Inferior parietal cortex (tissue), 1 donor: ENCODE data around the gene ANGPTL2.
A peak's percentile ranks its signal among the peaks of the same experiment; 100 is the strongest.

Experiments used
- DNase-seq: peaks from one replicate; pipeline ENCODE4 v3.0.0-alpha.2; 2016; ENCODE audit errors: extremely low spot score

ANGPTL2 gene

GRCh38 chr9:127118597-127119319, 3.7 kb downstream of the ANGPTL2 start:
- no peak for DNase-seq

GRCh38 chr9:127117801-127118200, 4.6 kb downstream of the ANGPTL2 start:
- DNase-seq: no peak

- DNase-seq: no peak
Observed at GRCh38 chr9:127116957-127117356, 5.5 kb downstream of the ANGPTL2 start.

GRCh38 chr9:127116088-127116726, 6.2 kb downstream of the ANGPTL2 start:
- no peak for DNase-seq

GRCh38 chr9:127114606-127115005, 7.8 kb downstream of the ANGPTL2 start:
- DNase-seq: no peak

GRCh38 chr9:127113191-127113972, 9.1 kb downstream of the ANGPTL2 start:
- DNase-seq: no peak

- DNase-seq: no peak
Observed at GRCh38 chr9:127112735-127113161, 9.7 kb downstream of the ANGPTL2 start.

GRCh38 chr9:127112056-127112455, 10.4 kb downstream of the ANGPTL2 start:
- DNase-seq: no peak

GRCh38 chr9:127109212-127109711, 13.2 kb downstream of the ANGPTL2 start:
- DNase-seq: no peak

GRCh38 chr9:127107929-127108876, 14.2 kb downstream of the ANGPTL2 start:
- no peak for DNase-seq

GRCh38 chr9:127107171-127107928, 15.1 kb downstream of the ANGPTL2 start:
- peak; percentile 51 for DNase-seq

GRCh38 chr9:127106466-127106855, 16.0 kb downstream of the ANGPTL2 start:
- DNase-seq: no peak

- DNase-seq: no peak
Observed at GRCh38 chr9:127105805-127106465, 16.5 kb downstream of the ANGPTL2 start.

- DNase-seq: no peak
Observed at GRCh38 chr9:127104581-127105311, 17.7 kb downstream of the ANGPTL2 start.

- no peak for DNase-seq
Observed at GRCh38 chr9:127102788-127103187, 19.6 kb downstream of the ANGPTL2 start.

- no peak for DNase-seq
Observed at GRCh38 chr9:127102176-127102575, 20.3 kb downstream of the ANGPTL2 start.

- DNase-seq: no peak
Observed at GRCh38 chr9:127099664-127100063, 22.8 kb downstream of the ANGPTL2 start.

GRCh38 chr9:127098916-127099553, 23.4 kb downstream of the ANGPTL2 start:
- no peak for DNase-seq

- no peak for DNase-seq
Observed at GRCh38 chr9:127097683-127098082, 24.8 kb downstream of the ANGPTL2 start.
